Trophoblast cell (in vitro differentiated cells and primary cell): ENCODE data around the gene COX7A2L.

ENCODE experiments used
- DNase-seq, 2 donors: peaks; one replicate each; pipeline ENCODE4 v3.0.0-alpha.2; 2016
- H2AFZ ChIP-seq: 2 replicates; pipeline ENCODE4 v1.6.1; 2013; ENCODE audit warnings: low read length, moderate library complexity, mild to moderate bottlenecking; ENCODE audit not compliant: insufficient read depth, poor library complexity
- H2AK5ac ChIP-seq: 2 replicates; pipeline ENCODE4 v1.6.1; 2013; ENCODE audit warnings: mild to moderate bottlenecking, low read length
- H2BK120ac ChIP-seq: 2 replicates; pipeline ENCODE4 v1.6.1; 2013; ENCODE audit warnings: low read length, mild to moderate bottlenecking, moderate library complexity; ENCODE audit not compliant: insufficient read depth, poor library complexity
- H2BK12ac ChIP-seq: 2 replicates; pipeline ENCODE4 v1.6.1; 2013; ENCODE audit warnings: mild to moderate bottlenecking, low read length, moderate library complexity
- H2BK5ac ChIP-seq: 2 replicates; pipeline ENCODE4 v1.6.1; 2013; ENCODE audit warnings: low read length, low read depth, moderate library complexity, mild to moderate bottlenecking; ENCODE audit not compliant: poor library complexity
- H3K14ac ChIP-seq: 2 replicates; pipeline ENCODE4 v1.6.1; 2013; ENCODE audit warnings: mild to moderate bottlenecking, low read length
- H3K18ac ChIP-seq: 2 replicates; pipeline ENCODE4 v1.6.1; 2013; ENCODE audit warnings: mild to moderate bottlenecking, low read length
- H3K23ac ChIP-seq: 2 replicates; pipeline ENCODE4 v1.6.1; 2013; ENCODE audit warnings: low read length
- H3K27ac ChIP-seq: 2 replicates; pipeline ENCODE4 v1.5.1; 2013; ENCODE audit warnings: low read depth, mild to moderate bottlenecking, inconsistent platforms, low read length, moderate library complexity
- H3K27me3 ChIP-seq: 2 replicates; pipeline ENCODE4 v1.6.1; 2013; ENCODE audit warnings: inconsistent platforms, mild to moderate bottlenecking, low read length, moderate library complexity; ENCODE audit not compliant: insufficient read depth
- H3K36me3 ChIP-seq, 2 experiments: 1 replicate in 1 of 2; 2 replicates in 1 of 2; pipeline ENCODE4 v1.6.1; 2013; ENCODE audit warnings: low read length in 2 of 2, mild to moderate bottlenecking in 2 of 2, moderate library complexity in 1 of 2; ENCODE audit not compliant: insufficient read depth in 2 of 2, control insufficient read depth in 1 of 2
- H3K4ac ChIP-seq: 2 replicates; pipeline ENCODE4 v1.6.1; 2013; ENCODE audit warnings: low read depth, mild to moderate bottlenecking, low read length, moderate library complexity
- H3K4me1 ChIP-seq, 2 experiments: 1 replicate in 1 of 2; 2 replicates in 1 of 2; pipeline ENCODE4 v1.6.1; 2013; ENCODE audit warnings: low read length in 2 of 2, mild to moderate bottlenecking in 2 of 2, moderate library complexity in 1 of 2; ENCODE audit not compliant: insufficient read depth in 2 of 2, control insufficient read depth in 1 of 2
- H3K4me2 ChIP-seq: 2 replicates; pipeline ENCODE4 v1.6.1; 2013; ENCODE audit warnings: inconsistent platforms, mild to moderate bottlenecking, low read length, moderate library complexity
- H3K4me3 ChIP-seq: 2 replicates; pipeline ENCODE4 v1.5.1; 2013; ENCODE audit warnings: mild to moderate bottlenecking, low read depth, low read length, inconsistent platforms
- H3K79me1 ChIP-seq: one replicate; pipeline ENCODE4 v1.6.1; 2013; ENCODE audit warnings: low read length
- H3K79me2 ChIP-seq: 2 replicates; pipeline ENCODE4 v1.6.1; 2013; ENCODE audit warnings: low read length, mild to moderate bottlenecking; ENCODE audit not compliant: control insufficient read depth, insufficient read depth, poor library complexity
- H3K9ac ChIP-seq: 2 replicates; pipeline ENCODE4 v1.6.1; 2013; ENCODE audit warnings: mild to moderate bottlenecking, low read length
- H3K9me3 ChIP-seq: 2 replicates; pipeline ENCODE4 v1.6.1; 2013; ENCODE audit warnings: low read depth, mild to moderate bottlenecking, control low read depth, inconsistent platforms, low read length; ENCODE audit not compliant: insufficient read depth
- H4K12ac ChIP-seq: 2 replicates; pipeline ENCODE4 v1.6.1; 2013; ENCODE audit warnings: low read depth, mild to moderate bottlenecking, low read length, moderate library complexity
- H4K8ac ChIP-seq: 2 replicates; pipeline ENCODE4 v1.6.1; 2013; ENCODE audit warnings: low read depth, mild to moderate bottlenecking, low read length, moderate library complexity
- H4K91ac ChIP-seq: one replicate; pipeline ENCODE4 v1.6.1; 2013; ENCODE audit warnings: low read depth, mild to moderate bottlenecking, low read length, moderate library complexity
- WGBS: extraction: QIAGEN DNeasy Blood & Tissue Kit; methylation state at CpG from one replicate; pipeline ENCODE4 v1.1.7; 2013; ENCODE audit warnings: missing lambda C conversion rate; ENCODE audit not compliant: insufficient read length, insufficient coverage; ENCODE audit errors: extremely low coverage; 5-methylcytosine and 5-hydroxymethylcytosine counted together

COX7A2L gene

GRCh38 chr2:42353792-42354429 lies 7.1 kb downstream of the COX7A2L start:
- H3K27ac ChIP-seq: no peak overlapping the region
- H2AFZ ChIP-seq: no peak overlapping the region
- no peak overlapping the region for H4K8ac ChIP-seq
- no peaks in the 10 kb centered on the region for H3K79me1 ChIP-seq
- no peak overlapping the region for H2AK5ac ChIP-seq
- no peak overlapping the region for H3K9ac ChIP-seq
- no peaks in the 10 kb centered on the region for H3K4me1 ChIP-seq
- H4K12ac ChIP-seq: no peak overlapping the region
- H3K9me3 ChIP-seq: no peaks in the 10 kb centered on the region
- H2BK120ac ChIP-seq: no peak overlapping the region
- DNase-seq: no peak
- H3K14ac ChIP-seq: no peak overlapping the region
- H3K36me3 ChIP-seq: peaks cover 11 to 12% of the 10 kb centered on the region in 2 experiments
- H3K79me2 ChIP-seq: peaks cover 6% of the 10 kb centered on the region
- H2BK5ac ChIP-seq: no peak overlapping the region
- H4K91ac ChIP-seq: no peak overlapping the region
- no peaks in the 10 kb centered on the region for H3K27me3 ChIP-seq
- no peak overlapping the region for H3K4me2 ChIP-seq
- WGBS: no CpG with 5 or more reads among the region's 5 CpGs
- no peak overlapping the region for H3K4ac ChIP-seq
- H3K18ac ChIP-seq: no peak overlapping the region
- H3K23ac ChIP-seq: no peak overlapping the region
- H3K4me3 ChIP-seq: no peak overlapping the region
- H2BK12ac ChIP-seq: no peak overlapping the region

DNA sequence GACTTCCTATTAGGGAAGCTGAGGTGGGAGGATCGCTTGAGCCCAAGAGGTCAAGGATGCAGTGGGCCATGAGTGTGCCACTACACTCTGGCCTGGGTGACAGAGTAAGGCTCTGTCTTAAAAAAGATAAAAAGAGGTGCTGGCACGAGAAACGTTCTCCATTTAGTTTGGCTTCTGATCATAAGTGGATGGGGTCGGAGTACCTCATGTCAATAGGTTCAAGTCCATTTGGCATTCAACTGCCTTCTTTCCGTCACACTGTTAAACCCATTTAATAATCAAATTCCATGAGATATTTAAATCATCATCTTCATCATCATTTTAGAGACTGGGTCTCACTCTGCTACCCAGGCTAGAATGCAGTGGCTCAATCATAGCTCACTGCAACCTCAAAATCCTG lies 9.2 kb downstream of the COX7A2L start:
- no peak overlapping the region for H4K91ac ChIP-seq

GRCh38 chr2:42350434-42351063 lies 10.5 kb downstream of the COX7A2L start:
- Histone ChIP-seq H3K23ac (no peak overlapping the region), H3K27me3 (no peaks in the 10 kb centered on the region), H3K27ac (no peak overlapping the region), H4K91ac (no peak overlapping the region), H3K9me3 (no peaks in the 10 kb centered on the region), H2AK5ac (no peak overlapping the region), H3K79me2 (peaks cover 2% of the 10 kb centered on the region), H3K4me3 (no peak overlapping the region), H2BK5ac (no peak overlapping the region), H2BK12ac (no peak overlapping the region), H3K4ac (peak overlapping the region; percentile 27), H3K9ac (no peak overlapping the region), H2BK120ac (no peak overlapping the region), H3K4me2 (no peak overlapping the region), H3K79me1 (no peaks in the 10 kb centered on the region), H3K36me3 (peaks cover 15 to 19% of the 10 kb centered on the region in 2 experiments), H4K12ac (no peak overlapping the region), H3K14ac (no peak overlapping the region), H4K8ac (no peak overlapping the region), H2AFZ (no peak overlapping the region), H3K4me1 (no peaks in the 10 kb centered on the region), H3K18ac (no peak overlapping the region)
- WGBS: no CpG with 5 or more reads among the region's 3 CpGs
- no peak for DNase-seq

More for the DNA sequence above, 9.2 kb downstream of the COX7A2L start:
- Histone ChIP-seq H3K18ac (peak overlapping the region; percentile 65), H3K4me1 (no peaks in the 10 kb centered on the region), H2AFZ (no peak overlapping the region), H3K4me3 (no peak overlapping the region), H3K79me2 (peaks cover 4% of the 10 kb centered on the region), H3K9ac (no peak overlapping the region), H3K14ac (no peak overlapping the region), H3K27ac (no peak overlapping the region), H2AK5ac (no peak overlapping the region), H3K79me1 (no peaks in the 10 kb centered on the region), H4K12ac (no peak overlapping the region), H2BK12ac (no peak overlapping the region), H2BK5ac (no peak overlapping the region), H4K8ac (no peak overlapping the region), H2BK120ac (no peak overlapping the region), H3K4ac (peak overlapping the region; percentile 70), H3K4me2 (no peak overlapping the region), H3K9me3 (no peaks in the 10 kb centered on the region), H3K23ac (no peak overlapping the region), H3K27me3 (no peaks in the 10 kb centered on the region), H3K36me3 (peaks cover 11 to 14% of the 10 kb centered on the region in 2 experiments)
- WGBS: 100% methylated on average over 1 of the region's 5 CpGs
- DNase-seq: no peak

DNA sequence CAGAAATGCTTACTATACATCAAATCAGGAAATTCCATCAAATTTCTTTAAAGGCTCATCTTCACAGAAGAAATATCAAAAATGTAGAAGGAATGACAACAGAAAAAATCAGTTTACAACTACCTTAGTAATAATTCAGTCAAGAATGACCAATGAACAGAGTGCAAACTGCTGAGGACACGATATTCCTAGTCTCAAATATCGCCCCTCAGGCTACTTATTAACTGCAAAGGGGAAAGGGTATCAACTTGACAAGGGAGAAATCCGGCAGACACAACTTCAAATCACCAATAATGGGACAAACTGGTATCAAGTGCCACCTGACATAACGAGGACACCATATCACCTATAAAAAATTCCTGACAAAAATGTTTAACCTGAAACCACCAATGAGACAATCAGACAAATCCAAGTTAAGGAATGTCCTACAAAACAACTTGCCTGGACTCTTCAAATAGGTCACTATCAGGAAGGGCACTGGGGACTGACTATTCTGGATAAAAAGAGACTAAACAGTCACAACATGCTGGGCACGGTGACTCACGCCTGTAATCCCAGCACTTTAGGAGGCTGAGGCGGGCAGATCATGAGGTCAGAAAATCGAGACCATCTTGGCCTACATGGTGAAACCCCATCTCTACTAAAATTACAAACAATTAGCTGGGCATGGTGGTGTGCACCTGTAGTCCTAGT lies 12.8 kb downstream of the COX7A2L start:
- peak; percentile 11 to 24 for DNase-seq
- Histone ChIP-seq H3K79me1 (peaks cover 4% of the 10 kb centered on the region), H3K27ac (no peak overlapping the region), H2AK5ac (no peak overlapping the region), H4K8ac (no peak overlapping the region), H3K36me3 (peaks cover 15 to 20% of the 10 kb centered on the region in 2 experiments), H3K4me3 (no peak overlapping the region), H3K4ac (peak overlapping the region; percentile 13), H3K18ac (no peak overlapping the region), H3K27me3 (no peaks in the 10 kb centered on the region), H4K91ac (no peak overlapping the region), H2BK5ac (no peak overlapping the region), H3K9me3 (no peaks in the 10 kb centered on the region), H3K79me2 (no peaks in the 10 kb centered on the region), H2BK120ac (no peak overlapping the region), H2BK12ac (no peak overlapping the region), H3K4me2 (no peak overlapping the region), H3K23ac (no peak overlapping the region), H4K12ac (no peak overlapping the region), H3K14ac (no peak overlapping the region), H3K9ac (no peak overlapping the region), H2AFZ (no peak overlapping the region), H3K4me1 (peaks cover 2 to 5% of the 10 kb centered on the region in 2 experiments)
- WGBS: no CpG with 5 or more reads among the region's 8 CpGs
